Astrocyte of the cerebellum (primary cell): ENCODE results near the gene UBTD1.

ENCODE experiments used
- DNase-seq: peaks from one replicate; pipeline ENCODE4 v3.0.0-alpha.2; 2011; ENCODE audit warnings: low read depth
- H3K4me3 ChIP-seq: 2 replicates; pipeline ENCODE4 v1.5.1; 2011; ENCODE audit warnings: mild to moderate bottlenecking, low read depth, low read length, moderate library complexity
- in situ Hi-C: cut with HindIII; loops from 2 replicates; pipeline ENCODE4 v1.10.0; 2017; ENCODE audit warnings: low sequenced_read_pairs
- TF ChIP-seq, protein P1 (sequence below): IDR thresholded peaks from 2 replicates; pipeline ENCODE4 v1.5.1; 2012; ENCODE audit warnings: low read length, low read depth, moderate library complexity, mild to moderate bottlenecking; ENCODE audit errors: missing control alignments

UBTD1 gene

DNA sequence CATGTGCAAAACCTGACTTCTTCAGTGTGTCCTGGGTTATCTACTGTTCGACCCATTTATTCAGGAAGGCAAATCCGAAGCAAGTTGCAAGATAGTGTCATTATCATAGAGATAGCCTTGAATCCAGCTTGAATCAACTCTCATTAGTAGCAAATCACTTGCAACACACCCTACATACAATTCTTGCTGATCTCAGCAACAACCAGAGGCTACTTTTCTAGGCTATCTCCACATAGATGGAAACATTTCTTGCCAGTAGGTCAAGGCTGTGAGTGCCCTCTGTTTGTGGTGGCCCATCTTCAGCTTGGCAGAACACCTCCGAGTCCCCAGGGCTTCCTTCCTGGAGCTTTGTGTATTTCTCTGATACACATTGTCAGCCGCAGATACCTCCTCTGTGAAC, 12.0 kb downstream of the UBTD1 start:
- in situ Hi-C loops: no loop called here
- TF ChIP-seq, protein P1, sequence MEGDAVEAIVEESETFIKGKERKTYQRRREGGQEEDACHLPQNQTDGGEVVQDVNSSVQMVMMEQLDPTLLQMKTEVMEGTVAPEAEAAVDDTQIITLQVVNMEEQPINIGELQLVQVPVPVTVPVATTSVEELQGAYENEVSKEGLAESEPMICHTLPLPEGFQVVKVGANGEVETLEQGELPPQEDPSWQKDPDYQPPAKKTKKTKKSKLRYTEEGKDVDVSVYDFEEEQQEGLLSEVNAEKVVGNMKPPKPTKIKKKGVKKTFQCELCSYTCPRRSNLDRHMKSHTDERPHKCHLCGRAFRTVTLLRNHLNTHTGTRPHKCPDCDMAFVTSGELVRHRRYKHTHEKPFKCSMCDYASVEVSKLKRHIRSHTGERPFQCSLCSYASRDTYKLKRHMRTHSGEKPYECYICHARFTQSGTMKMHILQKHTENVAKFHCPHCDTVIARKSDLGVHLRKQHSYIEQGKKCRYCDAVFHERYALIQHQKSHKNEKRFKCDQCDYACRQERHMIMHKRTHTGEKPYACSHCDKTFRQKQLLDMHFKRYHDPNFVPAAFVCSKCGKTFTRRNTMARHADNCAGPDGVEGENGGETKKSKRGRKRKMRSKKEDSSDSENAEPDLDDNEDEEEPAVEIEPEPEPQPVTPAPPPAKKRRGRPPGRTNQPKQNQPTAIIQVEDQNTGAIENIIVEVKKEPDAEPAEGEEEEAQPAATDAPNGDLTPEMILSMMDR: no peak
- no peak overlapping the region for H3K4me3 ChIP-seq
- DNase-seq: no peak

GRCh38 chr10:97511711-97512440, 13.2 kb downstream of the UBTD1 start:
- in situ Hi-C loops: no loop called here

GRCh38 chr10:97512993-97513392, 14.3 kb downstream of the UBTD1 start:
- in situ Hi-C loops: no loop called here
- TF ChIP-seq, protein P1: no peak
- H3K4me3 ChIP-seq: no peak overlapping the region
- DNase-seq: no peak

More at GRCh38 chr10:97511711-97512440, 13.2 kb downstream of the UBTD1 start:
- TF ChIP-seq, protein P1: no peak
- DNase-seq: no peak
- H3K4me3 ChIP-seq: no peak overlapping the region

- no peak for DNase-seq
Measured at GRCh38 chr10:97514344-97514743, 15.6 kb downstream of the UBTD1 start.

DNA sequence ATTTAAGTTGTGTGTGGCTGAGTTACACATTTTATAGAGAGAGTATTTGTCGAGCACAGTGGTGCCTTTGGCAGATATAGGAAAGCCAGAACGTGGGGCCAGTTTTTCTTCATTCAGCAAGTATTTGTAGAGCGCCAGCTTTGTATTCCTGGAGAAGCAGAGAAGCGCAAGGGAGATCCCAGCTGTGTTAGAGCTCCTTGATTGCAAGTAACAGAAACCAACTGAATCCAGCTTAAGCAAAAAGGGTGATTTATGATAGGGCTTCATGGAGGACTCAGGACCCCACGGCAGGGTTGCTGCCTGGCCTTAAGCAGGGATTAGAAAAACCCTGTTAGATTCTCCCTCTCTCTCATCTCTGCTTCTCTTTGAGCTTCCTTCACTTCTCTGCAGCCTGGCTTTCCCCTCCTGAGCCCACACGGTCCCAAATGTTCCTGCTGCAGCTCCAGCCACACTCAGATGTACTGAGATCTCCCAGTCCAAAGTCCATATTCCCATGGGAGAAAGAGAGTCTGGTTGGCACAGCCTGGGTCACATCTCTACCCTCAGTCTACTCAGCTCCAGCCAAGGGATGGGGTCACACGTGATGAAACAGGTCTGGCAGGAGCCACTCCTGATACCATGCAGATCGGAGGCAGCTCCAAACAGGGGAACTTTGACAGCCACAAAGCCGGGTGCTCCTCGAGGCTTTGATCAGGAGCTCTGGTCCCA, 16.7 kb downstream of the UBTD1 start:
- TF ChIP-seq, protein P1: no peak
- in situ Hi-C loops: no loop called here
- no peak overlapping the region for H3K4me3 ChIP-seq
- DNase-seq: no peak

More at GRCh38 chr10:97514344-97514743, 15.6 kb downstream of the UBTD1 start:
- H3K4me3 ChIP-seq: no peak overlapping the region
- in situ Hi-C loops: no loop called here
- TF ChIP-seq, protein P1: no peak

DNA sequence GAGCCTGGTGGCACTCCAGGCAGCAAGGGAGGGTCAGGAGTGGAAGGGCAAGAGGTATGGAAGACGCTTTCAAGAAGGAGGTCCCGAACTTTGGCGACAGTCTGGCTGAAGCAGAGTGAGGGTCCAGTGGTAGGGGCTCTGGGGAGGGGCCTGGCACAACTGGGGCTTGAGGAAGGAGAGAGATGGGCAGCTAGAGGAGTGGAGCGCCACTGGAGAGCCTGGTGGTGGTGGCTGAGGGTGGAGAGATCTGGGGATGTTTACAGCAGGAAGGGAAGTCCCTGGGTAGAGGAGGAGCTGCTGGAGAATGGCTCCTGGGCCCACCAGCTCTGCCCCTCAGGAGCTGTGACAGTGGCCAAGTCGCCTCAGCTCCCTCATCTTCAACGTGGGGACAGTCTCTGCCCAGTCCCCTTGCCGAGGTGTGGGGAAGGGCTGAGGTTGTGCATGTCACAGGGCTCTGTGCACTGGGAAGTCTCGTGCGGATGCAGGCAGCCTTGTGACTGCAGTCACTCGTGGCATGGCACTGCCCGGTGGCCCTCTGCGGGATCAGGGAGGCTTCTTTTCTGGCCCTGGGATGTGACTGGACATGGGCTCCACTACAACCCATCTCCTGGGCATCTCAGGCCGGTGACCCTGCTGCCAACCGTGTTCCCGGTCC, 18.5 kb downstream of the UBTD1 start:
- no peak overlapping the region for H3K4me3 ChIP-seq
- TF ChIP-seq, protein P1: no peak
- in situ Hi-C loops: no loop called here
- no peak for DNase-seq
